ENCODE data around the gene FSTL3. TPM values are rescaled to one million over a fixed set of nuclear protein-coding genes. Genes with fewer than 3 reads are reported as not detected.

The FSTL3 gene
- total RNA-seq, 4 donors from 2014 or later, result 7.5 to 20.1 (median 15.9) TPM

DNA sequence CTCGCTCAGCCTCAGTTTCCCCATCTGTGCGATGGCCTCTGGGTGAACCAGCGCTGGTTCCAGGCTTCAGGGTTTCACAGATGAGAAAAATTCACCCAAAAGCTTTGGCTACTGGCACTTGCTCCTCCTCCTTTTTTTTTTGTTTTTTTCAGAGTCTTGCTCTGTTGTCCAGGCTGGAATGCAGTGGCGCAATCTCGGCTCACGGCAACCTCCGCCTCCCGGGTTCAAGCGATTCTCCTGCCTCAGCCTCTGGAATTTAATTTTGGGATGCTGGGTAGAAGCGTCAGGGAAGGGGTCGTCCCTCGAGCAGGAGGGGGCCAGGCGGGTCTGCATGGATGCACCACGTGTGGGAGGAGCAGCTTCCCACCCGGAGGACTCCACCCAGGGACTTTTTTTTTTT, 12.0 kb downstream of the FSTL3 start:
- no peak for TF ChIP-seq POLR2A (IDR thresholded peaks at IDR 0.05)
- TF ChIP-seq, protein P1, sequence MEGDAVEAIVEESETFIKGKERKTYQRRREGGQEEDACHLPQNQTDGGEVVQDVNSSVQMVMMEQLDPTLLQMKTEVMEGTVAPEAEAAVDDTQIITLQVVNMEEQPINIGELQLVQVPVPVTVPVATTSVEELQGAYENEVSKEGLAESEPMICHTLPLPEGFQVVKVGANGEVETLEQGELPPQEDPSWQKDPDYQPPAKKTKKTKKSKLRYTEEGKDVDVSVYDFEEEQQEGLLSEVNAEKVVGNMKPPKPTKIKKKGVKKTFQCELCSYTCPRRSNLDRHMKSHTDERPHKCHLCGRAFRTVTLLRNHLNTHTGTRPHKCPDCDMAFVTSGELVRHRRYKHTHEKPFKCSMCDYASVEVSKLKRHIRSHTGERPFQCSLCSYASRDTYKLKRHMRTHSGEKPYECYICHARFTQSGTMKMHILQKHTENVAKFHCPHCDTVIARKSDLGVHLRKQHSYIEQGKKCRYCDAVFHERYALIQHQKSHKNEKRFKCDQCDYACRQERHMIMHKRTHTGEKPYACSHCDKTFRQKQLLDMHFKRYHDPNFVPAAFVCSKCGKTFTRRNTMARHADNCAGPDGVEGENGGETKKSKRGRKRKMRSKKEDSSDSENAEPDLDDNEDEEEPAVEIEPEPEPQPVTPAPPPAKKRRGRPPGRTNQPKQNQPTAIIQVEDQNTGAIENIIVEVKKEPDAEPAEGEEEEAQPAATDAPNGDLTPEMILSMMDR (IDR thresholded peaks at IDR 0.05 in 4 of 5, conservative IDR thresholded peaks at IDR 0.05 in 1 of 5), result no peak
- no peaks in the 10 kb centered on the region for H3K27me3 ChIP-seq
- no peak overlapping the region for H3K27ac ChIP-seq
- no peak for ATAC-seq
- H3K9me3 ChIP-seq, result no peaks in the 10 kb centered on the region
- intact Hi-C loops (cut with DNase I; ENCODE audit: low total_unique reads), result no loop called here
- no peaks in the 10 kb centered on the region for H3K36me3 ChIP-seq
- no peak overlapping the region for H3K4me3 ChIP-seq
- no peaks in the 10 kb centered on the region for H3K4me1 ChIP-seq
- DNase-seq, result no peak
- in situ Hi-C loops (cut with MboI; ENCODE audit: low sequenced_read_pairs in 4 of 4), result no loop called here

DNA sequence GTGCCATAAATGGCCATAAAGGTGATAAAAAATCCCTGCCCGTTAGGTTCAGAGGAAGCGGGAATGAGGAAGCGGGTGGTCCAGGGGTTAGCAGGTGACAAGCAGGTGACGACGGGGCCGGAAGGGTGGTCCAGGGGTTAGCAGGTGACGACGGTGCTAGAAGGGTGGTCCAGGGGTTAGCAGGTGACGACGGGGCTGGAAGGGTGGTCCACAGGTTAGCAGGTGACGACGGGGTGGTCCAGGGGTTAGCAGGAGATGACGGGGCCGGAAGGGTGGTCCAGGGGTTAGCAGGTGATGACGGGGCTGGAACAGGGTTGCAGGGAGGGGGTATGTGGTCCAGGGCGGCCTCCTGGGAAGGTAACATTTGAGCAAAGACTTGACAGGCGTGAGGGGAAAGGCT, 12.8 kb downstream of the FSTL3 start:
- Histone ChIP-seq H3K4me1 (no peaks in the 10 kb centered on the region), H3K4me3 (no peak overlapping the region), H3K36me3 (no peaks in the 10 kb centered on the region), H3K9me3 (no peaks in the 10 kb centered on the region), H3K27me3 (no peaks in the 10 kb centered on the region), H3K27ac (no peak overlapping the region)
- TF ChIP-seq, protein P1 (IDR thresholded peaks at IDR 0.05 in 4 of 5, conservative IDR thresholded peaks at IDR 0.05 in 1 of 5), result no peak
- no peak for TF ChIP-seq POLR2A (IDR thresholded peaks at IDR 0.05)
- no peak for DNase-seq
- intact Hi-C loops (cut with DNase I; ENCODE audit: low total_unique reads) (no loop called here), in situ Hi-C loops (cut with MboI; ENCODE audit: low sequenced_read_pairs in 4 of 4) (no loop called here)
- ATAC-seq, result no peak

DNA sequence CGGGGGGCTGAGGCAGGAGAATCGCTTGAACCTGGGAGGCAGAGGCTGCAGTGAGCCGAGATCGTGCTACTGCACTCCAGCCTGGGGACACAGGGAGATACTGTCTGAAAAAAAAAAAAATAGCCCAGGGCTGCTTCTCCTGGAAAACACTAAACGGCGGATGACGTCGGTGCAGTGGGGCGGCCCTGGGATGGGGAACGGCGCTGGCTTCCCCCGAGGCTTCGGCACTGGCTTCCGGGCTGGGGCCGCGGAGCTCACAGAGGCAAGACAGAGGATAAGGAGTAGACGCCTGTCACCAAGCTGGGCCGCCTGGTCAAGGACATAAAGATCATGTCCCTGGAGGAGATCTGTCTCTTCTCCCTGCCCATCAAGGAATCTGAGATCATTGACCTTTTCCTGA, 14.0 kb downstream of the FSTL3 start:
- no peaks in the 10 kb centered on the region for H3K36me3 ChIP-seq
- H3K9me3 ChIP-seq, result no peaks in the 10 kb centered on the region
- ATAC-seq, result no peak
- no peak overlapping the region for H3K4me3 ChIP-seq
- H3K27ac ChIP-seq, result peak overlapping the region in 1 of 4 donors; percentile 18
- intact Hi-C loops (cut with DNase I; ENCODE audit: low total_unique reads), result no loop called here
- in situ Hi-C loops (cut with MboI; ENCODE audit: low sequenced_read_pairs in 4 of 4), result no loop called here
- TF ChIP-seq, protein P1 (IDR thresholded peaks at IDR 0.05 in 4 of 5, conservative IDR thresholded peaks at IDR 0.05 in 1 of 5), result no peak
- no peak for TF ChIP-seq POLR2A (IDR thresholded peaks at IDR 0.05)
- H3K4me1 ChIP-seq, result no peaks in the 10 kb centered on the region
- peaks cover 0 to 8% (median 5%) of the 10 kb centered on the region in 3 donors for H3K27me3 ChIP-seq
- DNase-seq, result no peak

DNA sequence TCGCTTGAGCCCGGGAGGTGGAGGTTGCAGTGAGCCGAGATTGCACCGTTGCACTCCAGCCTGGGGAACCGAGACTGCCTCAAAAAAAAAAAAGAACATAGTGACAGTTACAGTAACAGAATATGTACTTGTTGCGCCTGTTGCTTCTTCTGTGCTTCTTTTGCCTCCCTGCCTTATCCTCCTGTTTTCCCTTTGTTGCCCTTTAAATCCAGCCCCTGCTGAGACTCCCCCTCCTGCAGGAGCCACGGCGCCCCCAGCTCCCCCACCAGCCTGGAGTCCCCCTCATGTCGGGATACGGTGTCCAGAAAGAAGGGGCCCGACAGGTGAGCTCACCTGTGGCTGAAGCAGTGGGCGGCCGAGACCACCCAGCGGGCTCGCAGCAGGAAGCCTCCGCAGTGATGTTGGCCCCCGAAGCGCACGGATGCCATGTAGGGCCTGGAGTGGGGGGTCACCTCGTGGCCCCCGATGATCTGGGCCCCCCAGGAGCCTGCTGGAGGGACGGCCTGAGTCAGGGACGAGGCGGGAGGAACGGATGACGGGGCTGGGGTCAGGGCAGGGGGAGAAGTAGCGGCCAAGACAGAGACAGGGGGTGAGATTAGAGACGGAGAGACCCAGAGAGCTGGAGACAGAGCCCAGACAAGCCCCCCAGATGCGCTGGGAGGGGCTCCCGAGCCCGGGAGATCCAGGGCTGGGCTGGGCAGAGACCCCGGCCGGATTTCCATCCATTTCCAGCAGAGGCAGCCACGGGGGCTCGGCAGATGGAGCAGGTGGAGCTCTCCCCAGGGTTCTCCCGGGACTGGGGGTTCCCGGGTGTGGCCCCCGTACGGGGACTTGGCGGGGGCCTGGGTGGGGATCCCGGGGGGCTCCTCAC, 18.5 kb downstream of the FSTL3 start:
- intact Hi-C loops (cut with DNase I; ENCODE audit: low total_unique reads) (no loop called here), in situ Hi-C loops (cut with MboI; ENCODE audit: low sequenced_read_pairs in 4 of 4) (no loop called here)
- Histone ChIP-seq H3K36me3 (no peaks in the 10 kb centered on the region), H3K27ac (no peak overlapping the region), H3K27me3 (peaks cover 15 to 22% (median 17%) of the 10 kb centered on the region in 3 donors), H3K4me3 (no peak overlapping the region), H3K4me1 (no peaks in the 10 kb centered on the region), H3K9me3 (no peaks in the 10 kb centered on the region)
- DNase-seq (no peak), ATAC-seq (no peak)
- TF ChIP-seq, protein P1 (IDR thresholded peaks at IDR 0.05 in 4 of 5, conservative IDR thresholded peaks at IDR 0.05 in 1 of 5), result no peak
- TF ChIP-seq POLR2A (IDR thresholded peaks at IDR 0.05), result no peak
